Memory B cell (primary cell): Measurements from ENCODE around the gene SNAP91.
"Not testable (repeated sequence)": the region's sequence is repeated elsewhere in the genome, so short reads cannot be mapped to it uniquely, and the experiment has no call there.

Experiments
- ATAC-seq: fragments of 150-1000 bp; cut with Tn5 transposase; 2 replicates; pipeline ENCODE4 v1.10.0; 2021; ENCODE audit warnings: low read depth, mild to moderate bottlenecking, moderate library complexity
- DNase-seq, 2 donors: peaks; one replicate each; pipeline ENCODE4 v3.0.0; 2022; ENCODE audit warnings: low spot score in 2 of 2
- H3K27ac Mint-ChIP-seq: one replicate; pipeline ENCODE4 v1.8.0; 2022; ENCODE audit warnings: mild to moderate bottlenecking, moderate library complexity, mixed read lengths
- H3K27me3 Mint-ChIP-seq: one replicate; pipeline ENCODE4 v1.8.0; 2022; ENCODE audit warnings: mixed read lengths
- H3K36me3 Mint-ChIP-seq: one replicate; pipeline ENCODE4 v1.8.0; 2022; ENCODE audit warnings: mild to moderate bottlenecking, mixed read lengths
- H3K4me1 Mint-ChIP-seq: one replicate; pipeline ENCODE4 v1.8.0; 2022; ENCODE audit warnings: mixed read lengths
- H3K4me3 Mint-ChIP-seq: one replicate; pipeline ENCODE4 v1.8.0; 2022; ENCODE audit warnings: mild to moderate bottlenecking, moderate library complexity, mixed read lengths
- H3K9me3 Mint-ChIP-seq: one replicate; pipeline ENCODE4 v1.8.0; 2022; ENCODE audit warnings: mixed read lengths

The SNAP91 gene

GRCh38 chr6:83600459-83600858, 108.4 kb downstream of the SNAP91 start:
- ATAC-seq = no peak
- H3K27ac Mint-ChIP-seq = no peak overlapping the region
- H3K4me3 Mint-ChIP-seq = no peak overlapping the region
- no peak for DNase-seq
- no peaks in the 10 kb centered on the region for H3K27me3 Mint-ChIP-seq
- no peaks in the 10 kb centered on the region for H3K36me3 Mint-ChIP-seq
- no peaks in the 10 kb centered on the region for H3K9me3 Mint-ChIP-seq
- H3K4me1 Mint-ChIP-seq = no peaks in the 10 kb centered on the region

GRCh38 chr6:83597511-83597910, 111.4 kb downstream of the SNAP91 start:
- no peak for ATAC-seq
- H3K4me1 Mint-ChIP-seq = peaks cover 3% of the 10 kb centered on the region
- H3K27me3 Mint-ChIP-seq = no peaks in the 10 kb centered on the region
- H3K4me3 Mint-ChIP-seq = no peak overlapping the region
- H3K9me3 Mint-ChIP-seq = no peaks in the 10 kb centered on the region
- no peak for DNase-seq
- H3K27ac Mint-ChIP-seq = no peak overlapping the region
- no peaks in the 10 kb centered on the region for H3K36me3 Mint-ChIP-seq

- ATAC-seq (no peak), DNase-seq (no peak)
- Mint-ChIP-seq H3K9me3 (no peaks in the 10 kb centered on the region), H3K36me3 (no peaks in the 10 kb centered on the region), H3K27ac (no peak overlapping the region), H3K27me3 (no peaks in the 10 kb centered on the region), H3K4me3 (no peak overlapping the region), H3K4me1 (peaks cover 3% of the 10 kb centered on the region)
Observed at GRCh38 chr6:83597051-83597450, 111.8 kb downstream of the SNAP91 start.

DNA sequence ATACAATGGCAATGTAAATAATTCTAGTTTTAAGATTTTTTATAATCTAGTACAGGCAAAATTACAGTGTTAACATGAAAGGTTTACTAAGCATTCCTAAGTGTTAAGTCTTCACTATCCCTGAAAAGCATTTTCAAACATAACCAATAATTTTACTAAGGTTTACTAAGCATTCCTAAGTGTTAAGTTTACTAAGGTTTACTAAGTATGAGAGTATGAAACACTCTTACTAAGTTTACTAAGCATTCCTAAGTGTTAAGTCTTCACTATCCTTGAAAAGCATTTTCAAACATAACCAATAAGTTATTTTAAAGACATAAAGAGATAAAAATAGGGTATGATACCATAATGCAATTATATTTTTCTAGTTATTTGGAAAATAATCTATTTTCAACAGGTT, 114.0 kb downstream of the SNAP91 start:
- no peaks in the 10 kb centered on the region for H3K9me3 Mint-ChIP-seq
- no peaks in the 10 kb centered on the region for H3K27me3 Mint-ChIP-seq
- no peak for ATAC-seq
- H3K27ac Mint-ChIP-seq = no peak overlapping the region
- DNase-seq = no peak
- no peaks in the 10 kb centered on the region for H3K36me3 Mint-ChIP-seq
- no peak overlapping the region for H3K4me3 Mint-ChIP-seq
- peaks cover 3% of the 10 kb centered on the region for H3K4me1 Mint-ChIP-seq

- Mint-ChIP-seq H3K27ac (no peak overlapping the region), H3K4me3 (no peak overlapping the region)
Observed at GRCh38 chr6:83593395-83593785, 115.5 kb downstream of the SNAP91 start.

GRCh38 chr6:83592770-83593394, 116.0 kb downstream of the SNAP91 start:
- Mint-ChIP-seq H3K4me3 (no peak overlapping the region), H3K9me3 (no peaks in the 10 kb centered on the region), H3K27ac (no peak overlapping the region), H3K27me3 (no peaks in the 10 kb centered on the region), H3K4me1 (peaks cover 3% of the 10 kb centered on the region), H3K36me3 (no peaks in the 10 kb centered on the region)
- no peak for DNase-seq
- no peak for ATAC-seq

More at GRCh38 chr6:83593395-83593785, 115.5 kb downstream of the SNAP91 start:
- Mint-ChIP-seq H3K27me3 (no peaks in the 10 kb centered on the region), H3K9me3 (no peaks in the 10 kb centered on the region), H3K4me1 (peaks cover 3% of the 10 kb centered on the region), H3K36me3 (no peaks in the 10 kb centered on the region)
- DNase-seq = no peak
- no peak for ATAC-seq

DNA sequence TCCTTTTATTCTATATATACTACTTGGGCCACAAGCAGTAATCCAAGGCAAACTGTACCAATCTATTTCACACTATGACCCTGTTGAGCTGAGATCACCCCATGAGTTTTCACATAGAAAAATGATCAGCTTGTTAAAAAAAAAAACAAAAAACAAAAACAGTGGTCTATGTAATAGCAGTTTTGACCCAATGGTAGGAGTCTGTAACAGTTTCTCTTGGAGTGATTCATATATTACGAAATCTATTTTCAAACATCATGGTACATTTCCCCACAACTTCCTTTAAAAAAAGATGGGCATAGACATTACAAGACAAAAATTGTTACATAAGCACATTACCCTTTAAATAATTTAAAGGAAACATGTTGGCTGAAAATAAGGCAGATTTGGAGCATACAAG, 118.5 kb downstream of the SNAP91 start:
- ATAC-seq (no peak), DNase-seq (no peak)
- no peak overlapping the region for H3K27ac Mint-ChIP-seq
- peaks cover 3% of the 10 kb centered on the region for H3K4me1 Mint-ChIP-seq
- no peaks in the 10 kb centered on the region for H3K36me3 Mint-ChIP-seq
- H3K4me3 Mint-ChIP-seq = no peak overlapping the region
- H3K27me3 Mint-ChIP-seq = no peaks in the 10 kb centered on the region
- no peaks in the 10 kb centered on the region for H3K9me3 Mint-ChIP-seq

DNA sequence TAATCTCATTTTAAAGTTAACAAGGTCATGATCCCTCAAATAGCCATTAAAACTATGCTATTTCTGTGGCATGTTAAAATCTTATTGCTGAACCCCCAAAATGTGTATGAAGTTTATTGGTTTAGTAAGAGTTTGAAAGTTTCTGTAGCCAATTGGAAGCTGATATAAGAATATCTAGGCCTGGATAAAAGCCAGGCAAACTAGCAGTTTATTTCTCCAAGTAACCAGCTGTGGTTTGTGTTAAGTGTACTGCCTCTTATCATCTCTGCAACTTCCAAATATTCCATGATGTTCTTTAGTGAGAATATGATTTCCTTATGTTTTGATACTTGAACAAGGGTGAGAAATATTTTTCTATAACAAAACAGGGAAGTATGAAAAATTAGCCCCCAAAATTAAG, 119.8 kb downstream of the SNAP91 start:
- Mint-ChIP-seq H3K27ac (no peak overlapping the region), H3K4me1 (peaks cover 3% of the 10 kb centered on the region), H3K4me3 (no peak overlapping the region), H3K9me3 (no peaks in the 10 kb centered on the region), H3K27me3 (no peaks in the 10 kb centered on the region), H3K36me3 (no peaks in the 10 kb centered on the region)
- DNase-seq = no peak
- ATAC-seq = no peak

DNA sequence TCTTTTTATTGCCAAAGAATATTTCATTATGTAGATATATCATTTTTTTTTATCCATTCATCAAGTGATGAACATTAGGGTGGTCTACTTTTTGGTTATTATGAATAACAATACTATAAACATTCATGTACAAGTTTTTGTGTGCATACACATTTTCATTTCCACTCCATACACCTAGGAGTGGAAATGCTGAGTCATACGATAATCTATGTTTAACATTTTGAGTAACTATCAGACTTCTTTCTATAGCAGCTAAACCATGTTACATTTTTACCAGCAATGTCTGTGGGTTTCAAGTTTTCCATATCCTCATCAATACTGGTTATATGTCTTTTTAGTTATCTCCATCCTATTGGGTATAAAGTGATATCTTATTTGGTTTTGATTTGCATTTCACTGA, 130.8 kb downstream of the SNAP91 start:
- H3K27me3 Mint-ChIP-seq = peaks cover 3% of the 10 kb centered on the region
- no peak for DNase-seq
- H3K27ac Mint-ChIP-seq = no peak overlapping the region
- no peaks in the 10 kb centered on the region for H3K9me3 Mint-ChIP-seq
- no peak for ATAC-seq
- no peaks in the 10 kb centered on the region for H3K4me1 Mint-ChIP-seq
- no peak overlapping the region for H3K4me3 Mint-ChIP-seq
- no peaks in the 10 kb centered on the region for H3K36me3 Mint-ChIP-seq

DNA sequence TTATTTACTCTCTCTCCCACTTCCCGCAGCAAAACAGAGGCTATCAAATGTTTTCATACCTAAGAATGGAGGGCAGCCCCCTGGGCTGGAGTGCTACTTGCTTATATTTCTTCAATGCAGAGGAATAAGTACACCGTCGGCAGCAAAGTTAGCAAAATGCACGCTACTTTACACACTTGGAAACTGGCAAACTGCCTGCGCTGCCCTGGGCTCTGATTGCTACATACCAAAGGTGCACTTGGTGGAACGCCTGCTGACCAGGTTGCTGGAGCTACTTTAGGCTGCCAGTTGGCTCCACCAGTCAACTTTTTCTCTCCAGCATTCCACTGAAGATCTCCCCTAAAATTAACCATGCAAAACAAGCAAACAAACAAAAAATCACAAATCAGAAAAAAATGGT, 134.1 kb downstream of the SNAP91 start:
- H3K27ac Mint-ChIP-seq = no peak overlapping the region
- no peaks in the 10 kb centered on the region for H3K4me1 Mint-ChIP-seq
- no peaks in the 10 kb centered on the region for H3K36me3 Mint-ChIP-seq
- ATAC-seq (no peak), DNase-seq (no peak)
- peaks cover 3% of the 10 kb centered on the region for H3K9me3 Mint-ChIP-seq
- H3K27me3 Mint-ChIP-seq = peaks cover 4% of the 10 kb centered on the region
- H3K4me3 Mint-ChIP-seq = no peak overlapping the region

DNA sequence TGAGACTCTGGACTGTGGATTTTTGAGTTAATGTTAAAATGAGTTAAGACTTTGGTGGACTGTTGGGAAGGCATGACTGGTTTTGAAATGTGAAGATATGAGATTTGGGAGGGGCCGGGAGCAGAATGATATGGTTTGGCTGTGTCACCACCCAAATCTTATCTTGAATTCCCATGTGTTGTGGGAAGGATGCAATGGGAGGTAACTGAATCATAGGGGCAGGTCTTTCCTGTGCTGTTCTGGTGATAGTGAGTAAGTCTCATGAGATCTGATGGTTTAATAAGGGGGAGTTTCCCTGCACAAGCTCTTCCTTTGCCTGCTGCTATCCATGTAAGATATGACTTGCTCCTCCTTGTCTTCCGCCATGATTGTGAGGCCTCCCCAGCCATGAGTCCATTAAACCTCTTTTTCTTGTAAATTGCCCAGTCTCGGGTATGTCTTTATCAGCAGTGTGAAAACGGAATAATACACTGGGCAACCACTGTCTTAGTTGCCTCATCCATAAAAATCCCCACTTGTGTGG, 137.2 kb downstream of the SNAP91 start:
- not testable (repeated sequence) for ATAC-seq, H3K9me3 Mint-ChIP-seq, DNase-seq, H3K27me3 Mint-ChIP-seq, H3K27ac Mint-ChIP-seq, H3K36me3 Mint-ChIP-seq, H3K4me3 Mint-ChIP-seq, H3K4me1 Mint-ChIP-seq

DNA sequence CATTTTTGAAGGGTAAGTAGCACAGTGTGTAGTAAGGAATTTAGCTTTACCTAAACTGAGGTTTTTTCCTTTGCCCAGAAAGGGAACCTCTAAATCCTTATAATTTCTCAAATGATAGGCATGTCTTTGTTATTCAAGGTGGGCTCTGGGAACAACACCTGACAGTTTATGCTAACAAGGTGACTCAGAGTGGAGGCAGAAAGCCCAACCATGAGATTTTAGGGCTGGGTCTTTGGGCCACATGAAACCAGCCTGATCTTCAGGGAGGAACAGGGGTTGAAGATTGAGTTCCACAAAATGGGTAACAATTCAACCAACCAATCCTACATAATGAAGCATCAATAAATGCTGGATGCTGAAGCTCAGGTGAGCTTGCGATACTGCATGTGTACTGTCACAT, 149.9 kb downstream of the SNAP91 start:
- Mint-ChIP-seq H3K9me3 (peaks cover 4% of the 10 kb centered on the region), H3K36me3 (no peaks in the 10 kb centered on the region), H3K4me1 (no peaks in the 10 kb centered on the region), H3K4me3 (no peak overlapping the region), H3K27ac (no peak overlapping the region), H3K27me3 (peaks cover 4% of the 10 kb centered on the region)
- no peak for ATAC-seq
- DNase-seq = no peak

GRCh38 chr6:83556871-83557270, 152.0 kb downstream of the SNAP91 start:
- H3K4me1 Mint-ChIP-seq = no peaks in the 10 kb centered on the region
- no peaks in the 10 kb centered on the region for H3K36me3 Mint-ChIP-seq
- no peak overlapping the region for H3K27ac Mint-ChIP-seq

DNA sequence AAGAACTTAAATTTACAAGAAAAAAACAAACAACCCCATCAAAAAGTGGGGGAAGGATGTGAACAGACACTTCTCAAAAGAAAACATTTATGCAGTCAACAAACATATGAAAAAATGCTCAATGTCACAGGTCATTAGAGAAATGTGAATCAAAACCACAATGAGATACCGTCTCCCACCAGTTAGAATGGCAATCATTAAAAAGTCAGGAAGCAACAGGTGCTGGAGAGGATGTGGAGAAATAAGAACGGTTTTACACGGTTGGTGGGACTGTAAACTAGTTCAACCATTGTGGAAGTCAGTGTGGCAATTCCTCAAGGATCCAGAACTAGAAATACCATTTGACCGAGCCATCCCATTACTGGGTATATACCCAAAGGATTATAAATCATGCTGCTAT, 157.2 kb downstream of the SNAP91 start:
- not testable (repeated sequence) for ATAC-seq, H3K27ac Mint-ChIP-seq, H3K36me3 Mint-ChIP-seq, DNase-seq, H3K4me1 Mint-ChIP-seq, H3K27me3 Mint-ChIP-seq, H3K4me3 Mint-ChIP-seq
- H3K9me3 Mint-ChIP-seq = peaks cover 10% of the 10 kb centered on the region

More at GRCh38 chr6:83556871-83557270, 152.0 kb downstream of the SNAP91 start:
- Mint-ChIP-seq H3K9me3 (no peaks in the 10 kb centered on the region), H3K4me3 (no peak overlapping the region), H3K27me3 (peaks cover 2% of the 10 kb centered on the region)
- ATAC-seq = no peak
- DNase-seq = no peak

DNA sequence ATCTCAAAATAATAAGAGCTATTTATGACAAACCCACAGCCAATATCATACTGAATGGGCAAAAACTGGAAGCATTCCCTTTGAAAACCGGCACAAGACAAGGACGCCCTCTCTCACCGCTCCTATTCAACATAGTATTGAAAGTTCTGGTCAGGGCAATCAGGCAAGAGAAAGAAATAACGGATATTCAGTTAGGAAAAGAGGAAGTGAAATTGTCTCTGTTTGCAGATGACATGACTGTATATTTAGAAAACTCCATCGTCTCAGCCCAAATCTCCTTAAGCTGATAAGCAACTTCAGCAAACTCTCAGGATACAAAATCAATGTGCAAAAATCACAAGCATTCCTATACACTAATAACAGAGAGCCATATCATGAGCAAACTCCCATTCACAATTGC, 158.4 kb downstream of the SNAP91 start:
- peaks cover 10% of the 10 kb centered on the region for H3K9me3 Mint-ChIP-seq
- not testable (repeated sequence) for DNase-seq, H3K4me1 Mint-ChIP-seq, H3K27me3 Mint-ChIP-seq, ATAC-seq, H3K27ac Mint-ChIP-seq, H3K4me3 Mint-ChIP-seq, H3K36me3 Mint-ChIP-seq
